Measurements from ENCODE around the gene PDE11A. TPM values are rescaled to one million over a fixed set of nuclear protein-coding genes. Genes with fewer than 3 reads are reported as not detected.
"Not testable (repeated sequence)": the region's sequence is repeated elsewhere in the genome, so short reads cannot be mapped to it uniquely, and the experiment has no call there.

Gene PDE11A
- total RNA-seq, 4 donors from 2014 or later = 0.37 to 1.2 (median 1.1) TPM; not detected in 1

DNA sequence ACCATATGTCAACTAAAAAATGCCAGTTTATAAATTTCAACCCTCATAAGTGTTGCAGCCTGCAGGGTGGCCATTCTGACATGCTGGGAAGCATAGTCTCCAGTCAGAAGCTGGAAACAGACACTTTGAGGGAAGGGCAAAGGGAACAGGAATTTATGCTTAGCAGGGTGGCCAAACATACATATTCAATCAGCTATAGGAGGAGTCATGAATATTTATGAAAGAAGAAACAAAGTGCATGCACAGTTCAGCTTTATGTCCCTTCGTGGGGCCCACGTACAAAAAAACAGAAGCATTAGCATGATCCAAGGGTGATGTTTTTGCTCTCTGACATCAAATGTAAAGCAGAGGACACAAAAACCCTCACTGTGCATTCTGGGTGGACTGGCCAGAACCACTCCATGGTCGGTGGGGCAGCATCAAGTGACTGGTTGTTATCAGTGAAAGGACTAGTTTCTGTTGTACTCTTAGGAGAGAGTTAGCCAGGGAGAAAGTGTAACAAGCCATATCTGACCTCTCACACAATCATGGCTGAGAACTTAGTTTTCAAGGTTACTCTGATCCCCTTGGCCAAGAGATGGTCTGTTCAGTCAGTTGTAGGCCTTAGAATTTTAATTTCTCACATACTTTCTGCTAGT, 9.9 kb upstream of the PDE11A start:
- H3K4me3 ChIP-seq = no peak overlapping the region
- WGBS, 2 donors (ENCODE audit: low coverage in 1 of 2) = 68 to 82% methylated on average over 2 to 3 of the region's 3 CpGs
- DNase-seq = no peak
- no peak overlapping the region for H3K27ac ChIP-seq
- intact Hi-C loops (cut with DNase I; ENCODE audit: low total_unique reads) = no loop called here
- no peaks in the 10 kb centered on the region for H3K9me3 ChIP-seq
- H3K36me3 ChIP-seq = no peaks in the 10 kb centered on the region
- H3K27me3 ChIP-seq = no peaks in the 10 kb centered on the region
- no peak for TF ChIP-seq POLR2AphosphoS5 (IDR thresholded peaks at IDR 0.05)
- TF ChIP-seq EP300 (IDR thresholded peaks at IDR 0.05; ENCODE audit: low read depth) = no peak
- no peak for TF ChIP-seq POLR2A (IDR thresholded peaks at IDR 0.05)
- TF ChIP-seq, protein P1, sequence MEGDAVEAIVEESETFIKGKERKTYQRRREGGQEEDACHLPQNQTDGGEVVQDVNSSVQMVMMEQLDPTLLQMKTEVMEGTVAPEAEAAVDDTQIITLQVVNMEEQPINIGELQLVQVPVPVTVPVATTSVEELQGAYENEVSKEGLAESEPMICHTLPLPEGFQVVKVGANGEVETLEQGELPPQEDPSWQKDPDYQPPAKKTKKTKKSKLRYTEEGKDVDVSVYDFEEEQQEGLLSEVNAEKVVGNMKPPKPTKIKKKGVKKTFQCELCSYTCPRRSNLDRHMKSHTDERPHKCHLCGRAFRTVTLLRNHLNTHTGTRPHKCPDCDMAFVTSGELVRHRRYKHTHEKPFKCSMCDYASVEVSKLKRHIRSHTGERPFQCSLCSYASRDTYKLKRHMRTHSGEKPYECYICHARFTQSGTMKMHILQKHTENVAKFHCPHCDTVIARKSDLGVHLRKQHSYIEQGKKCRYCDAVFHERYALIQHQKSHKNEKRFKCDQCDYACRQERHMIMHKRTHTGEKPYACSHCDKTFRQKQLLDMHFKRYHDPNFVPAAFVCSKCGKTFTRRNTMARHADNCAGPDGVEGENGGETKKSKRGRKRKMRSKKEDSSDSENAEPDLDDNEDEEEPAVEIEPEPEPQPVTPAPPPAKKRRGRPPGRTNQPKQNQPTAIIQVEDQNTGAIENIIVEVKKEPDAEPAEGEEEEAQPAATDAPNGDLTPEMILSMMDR (IDR thresholded peaks at IDR 0.05) = no peak
- H3K4me1 ChIP-seq = no peaks in the 10 kb centered on the region
- in situ Hi-C loops (cut with MboI; ENCODE audit: low pct_ligation_motif_present in 1 of 4, low pct_unique_long_range_greater_than_20kb in 1 of 4, low sequenced_read_pairs in 3 of 4) = no loop called here

DNA sequence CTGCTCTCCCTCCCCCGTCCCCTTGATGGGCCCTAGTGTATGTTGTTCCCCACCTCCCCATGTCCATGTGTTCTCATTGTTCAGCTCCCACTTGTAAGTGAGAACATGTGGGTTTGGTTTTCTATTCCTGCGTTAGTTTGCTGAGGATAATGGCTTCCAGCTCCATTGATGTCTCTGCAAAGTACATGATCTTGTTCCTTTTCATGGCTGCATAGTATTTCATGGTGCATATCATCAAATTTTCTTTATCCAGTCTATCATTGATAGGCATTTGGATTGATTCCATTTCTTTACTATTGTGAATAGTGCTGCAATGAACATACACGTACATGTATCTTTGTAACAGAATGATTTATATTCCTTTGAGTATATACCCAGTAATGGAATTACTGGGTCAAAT, 6.7 kb upstream of the PDE11A start:
- H3K9me3 ChIP-seq; H3K36me3 ChIP-seq; H3K27ac ChIP-seq; H3K4me3 ChIP-seq; H3K4me1 ChIP-seq; DNase-seq; in situ Hi-C loops (cut with MboI; ENCODE audit: low pct_ligation_motif_present in 1 of 4, low pct_unique_long_range_greater_than_20kb in 1 of 4, low sequenced_read_pairs in 3 of 4); H3K27me3 ChIP-seq; intact Hi-C loops (cut with DNase I; ENCODE audit: low total_unique reads): not testable (repeated sequence)
- 76 to 80% methylated on average over 2 to 3 of the region's 3 CpGs for WGBS, 2 donors (ENCODE audit: low coverage in 1 of 2)

DNA sequence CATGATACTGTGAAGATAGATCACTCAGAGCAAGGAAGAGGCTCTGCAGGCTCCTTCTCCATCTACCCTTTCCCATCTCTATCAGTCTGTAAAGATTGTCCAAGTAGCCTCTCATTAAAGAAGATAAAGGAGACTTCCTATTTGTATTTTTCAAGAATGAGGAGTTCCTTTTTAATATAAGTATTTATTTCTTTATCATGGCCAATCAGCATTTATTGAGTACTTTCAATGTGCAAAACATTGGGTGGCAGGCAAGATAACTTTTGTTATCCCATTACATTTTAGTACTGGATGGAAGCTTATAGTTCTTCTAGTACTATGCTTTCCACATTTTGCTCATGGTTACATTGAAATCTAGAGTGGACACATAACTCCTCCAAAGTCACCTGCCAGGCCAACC, 3.6 kb upstream of the PDE11A start:
- intact Hi-C loops (cut with DNase I; ENCODE audit: low total_unique reads) (no loop called here), in situ Hi-C loops (cut with MboI; ENCODE audit: low pct_ligation_motif_present in 1 of 4, low pct_unique_long_range_greater_than_20kb in 1 of 4, low sequenced_read_pairs in 3 of 4) (no loop called here)
- H3K36me3 ChIP-seq = no peaks in the 10 kb centered on the region
- no peak overlapping the region for H3K27ac ChIP-seq
- no peaks in the 10 kb centered on the region for H3K27me3 ChIP-seq
- peaks cover 0 to 16% (median 9%) of the 10 kb centered on the region in 4 donors for H3K4me1 ChIP-seq
- no peak for DNase-seq
- no peak overlapping the region for H3K4me3 ChIP-seq
- no peaks in the 10 kb centered on the region for H3K9me3 ChIP-seq
- TF ChIP-seq POLR2A (IDR thresholded peaks at IDR 0.05) (no peak), EP300 (IDR thresholded peaks at IDR 0.05; ENCODE audit: low read depth) (no peak), POLR2AphosphoS5 (IDR thresholded peaks at IDR 0.05) (no peak)
- TF ChIP-seq, protein P1 (IDR thresholded peaks at IDR 0.05) = no peak

GRCh38 chr2:178075006-178075326, 2.4 kb upstream of the PDE11A start:
- TF ChIP-seq EP300 (IDR thresholded peaks at IDR 0.05; ENCODE audit: low read depth) = no peak
- TF ChIP-seq POLR2AphosphoS5 (IDR thresholded peaks at IDR 0.05) = no peak
- TF ChIP-seq, protein P1 (IDR thresholded peaks at IDR 0.05) = no peak
- TF ChIP-seq POLR2A (IDR thresholded peaks at IDR 0.05) = no peak
- 100% methylated on average over 1 of the region's 1 CpG for WGBS, 2 donors (ENCODE audit: low coverage in 1 of 2)
- intact Hi-C loops (cut with DNase I; ENCODE audit: low total_unique reads) = no loop called here
- H3K4me3 ChIP-seq = no peak overlapping the region
- peaks cover 0 to 16% (median 9%) of the 10 kb centered on the region in 4 donors for H3K4me1 ChIP-seq
- DNase-seq = no peak
- in situ Hi-C loops (cut with MboI; ENCODE audit: low pct_ligation_motif_present in 1 of 4, low pct_unique_long_range_greater_than_20kb in 1 of 4, low sequenced_read_pairs in 3 of 4) = no loop called here
- H3K9me3 ChIP-seq = no peaks in the 10 kb centered on the region
- no peaks in the 10 kb centered on the region for H3K36me3 ChIP-seq
- H3K27ac ChIP-seq = no peak overlapping the region
- H3K27me3 ChIP-seq = no peaks in the 10 kb centered on the region

Measured in transverse colon (tissue), 4 donors.